ENCODE results near the gene PRR18. TPM values are rescaled to one million over a fixed set of nuclear protein-coding genes. Genes with fewer than 3 reads are reported as not detected.
"Not testable (repeated sequence)": the region's sequence is repeated elsewhere in the genome, so short reads cannot be mapped to it uniquely, and the experiment has no call there.

Gene PRR18
- total and polyA plus RNA-seq, 2 donors = 0.05 to 0.09 TPM

DNA sequence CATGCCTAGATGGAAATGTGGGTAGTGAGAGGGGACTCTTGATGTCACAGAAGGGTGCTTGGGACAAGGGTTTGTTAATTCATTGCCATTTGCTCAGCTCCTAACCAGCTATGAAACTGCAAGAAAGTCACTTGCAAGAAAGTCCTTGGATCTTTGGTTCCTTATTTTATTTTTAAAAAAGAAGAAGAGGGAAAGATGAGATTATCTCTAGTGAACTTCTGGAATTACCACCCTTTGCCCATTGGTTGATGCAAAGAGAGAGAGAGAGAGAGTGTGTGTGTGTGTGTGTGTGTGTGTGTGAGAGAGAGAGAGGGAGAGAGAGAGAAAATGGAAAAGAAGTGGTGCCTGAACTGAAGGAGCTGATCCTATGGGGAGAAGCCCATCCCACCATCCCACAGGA is 38.8 kb upstream of the PRR18 start:
- H3K27ac ChIP-seq (ENCODE audit: low read depth in 1 of 2, low read length in 1 of 2) = no peak overlapping the region
- DNase-seq (ENCODE audit: low read depth in 6 of 9, low spot score in 9 of 9) = no peak
- no peaks in the 10 kb centered on the region for H3K36me3 ChIP-seq (ENCODE audit: control insufficient read depth in 2 of 2, insufficient read depth in 2 of 2, low read length in 1 of 2)
- peaks cover 0 to 6% of the 10 kb centered on the region in 2 donors for H3K9me3 ChIP-seq (ENCODE audit: control insufficient read depth in 2 of 2, insufficient read depth in 1 of 2, low read length in 1 of 2)
- peaks cover 0 to 8% of the 10 kb centered on the region in 2 donors for H3K4me1 ChIP-seq (ENCODE audit: control insufficient read depth in 2 of 2, insufficient read depth in 2 of 2, low read length in 2 of 2)
- H3K4me3 ChIP-seq (ENCODE audit: low read length in 2 of 2) = no peak overlapping the region
- H3K27me3 ChIP-seq (ENCODE audit: control insufficient read depth in 2 of 2, insufficient read depth in 1 of 2, low read length in 1 of 2) = no peaks in the 10 kb centered on the region

- peaks cover under 1 to 10% of the 10 kb centered on the region in 2 donors for H3K4me1 ChIP-seq (ENCODE audit: control insufficient read depth in 2 of 2, insufficient read depth in 2 of 2, low read length in 2 of 2)
- 99% methylated on average over 3 of the region's 3 CpGs for WGBS
- no peaks in the 10 kb centered on the region for H3K36me3 ChIP-seq (ENCODE audit: control insufficient read depth in 2 of 2, insufficient read depth in 2 of 2, low read length in 1 of 2)
- peaks cover 0 to 7% of the 10 kb centered on the region in 2 donors for H3K9me3 ChIP-seq (ENCODE audit: control insufficient read depth in 2 of 2, insufficient read depth in 1 of 2, low read length in 1 of 2)
- no peak overlapping the region for H3K4me3 ChIP-seq (ENCODE audit: low read length in 2 of 2)
- DNase-seq (ENCODE audit: low read depth in 6 of 9, low spot score in 9 of 9) = no peak
- H3K27ac ChIP-seq (ENCODE audit: low read depth in 1 of 2, low read length in 1 of 2) = no peak overlapping the region
- H3K27me3 ChIP-seq (ENCODE audit: control insufficient read depth in 2 of 2, insufficient read depth in 1 of 2, low read length in 1 of 2) = no peaks in the 10 kb centered on the region
These were observed 38.3 kb upstream of the PRR18 start for GRCh38 chr6:166346449-166346848.

GRCh38 chr6:166345672-166346071 is 37.5 kb upstream of the PRR18 start:
- H3K4me1 ChIP-seq (ENCODE audit: control insufficient read depth in 2 of 2, insufficient read depth in 2 of 2, low read length in 2 of 2) = peaks cover 5 to 16% of the 10 kb centered on the region in 2 donors
- H3K9me3 ChIP-seq (ENCODE audit: control insufficient read depth in 2 of 2, insufficient read depth in 1 of 2, low read length in 1 of 2); DNase-seq (ENCODE audit: low read depth in 6 of 9, low spot score in 9 of 9); H3K36me3 ChIP-seq (ENCODE audit: control insufficient read depth in 2 of 2, insufficient read depth in 2 of 2, low read length in 1 of 2); H3K4me3 ChIP-seq (ENCODE audit: low read length in 2 of 2); H3K27ac ChIP-seq (ENCODE audit: low read depth in 1 of 2, low read length in 1 of 2); H3K27me3 ChIP-seq (ENCODE audit: control insufficient read depth in 2 of 2, insufficient read depth in 1 of 2, low read length in 1 of 2): not testable (repeated sequence)
- WGBS = 96% methylated on average over 9 of the region's 9 CpGs

GRCh38 chr6:166344921-166345320 is 36.7 kb upstream of the PRR18 start:
- WGBS = over 99% methylated on average over 2 of the region's 2 CpGs
- H3K9me3 ChIP-seq (ENCODE audit: control insufficient read depth in 2 of 2, insufficient read depth in 1 of 2, low read length in 1 of 2); DNase-seq (ENCODE audit: low read depth in 6 of 9, low spot score in 9 of 9): not testable (repeated sequence)

GRCh38 chr6:166344240-166344639 is 36.0 kb upstream of the PRR18 start:
- WGBS = 98% methylated on average over 8 of the region's 8 CpGs
- H3K4me1 ChIP-seq (ENCODE audit: control insufficient read depth in 2 of 2, insufficient read depth in 2 of 2, low read length in 2 of 2) = peaks cover 14 to 29% of the 10 kb centered on the region in 2 donors

More at GRCh38 chr6:166344921-166345320, 36.7 kb upstream of the PRR18 start:
- not testable (repeated sequence) for H3K36me3 ChIP-seq (ENCODE audit: control insufficient read depth in 2 of 2, insufficient read depth in 2 of 2, low read length in 1 of 2); H3K27ac ChIP-seq (ENCODE audit: low read depth in 1 of 2, low read length in 1 of 2); H3K27me3 ChIP-seq (ENCODE audit: control insufficient read depth in 2 of 2, insufficient read depth in 1 of 2, low read length in 1 of 2); H3K4me3 ChIP-seq (ENCODE audit: low read length in 2 of 2)
- peaks cover 10 to 22% of the 10 kb centered on the region in 2 donors for H3K4me1 ChIP-seq (ENCODE audit: control insufficient read depth in 2 of 2, insufficient read depth in 2 of 2, low read length in 2 of 2)

DNA sequence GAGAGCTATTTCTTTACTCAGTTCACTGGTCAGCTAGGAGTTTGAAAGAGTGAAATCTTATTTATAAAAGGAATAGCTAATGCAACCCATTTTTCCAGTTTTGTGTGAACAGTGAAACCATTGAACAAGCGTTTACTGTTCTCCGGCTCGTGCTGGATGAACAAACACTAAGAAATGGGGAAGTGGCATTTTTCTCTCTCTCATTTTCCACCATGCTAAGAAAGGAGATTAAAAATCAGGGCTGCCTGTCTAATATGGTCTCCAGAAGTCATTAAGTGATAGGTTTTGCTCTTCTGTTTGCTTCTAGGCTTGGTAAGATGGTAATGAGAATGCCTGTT is 34.9 kb upstream of the PRR18 start:
- Histone ChIP-seq H3K27me3 (ENCODE audit: control insufficient read depth in 2 of 2, insufficient read depth in 1 of 2, low read length in 1 of 2) (no peaks in the 10 kb centered on the region), H3K4me1 (ENCODE audit: control insufficient read depth in 2 of 2, insufficient read depth in 2 of 2, low read length in 2 of 2) (peaks cover 14 to 36% of the 10 kb centered on the region in 2 donors), H3K9me3 (ENCODE audit: control insufficient read depth in 2 of 2, insufficient read depth in 1 of 2, low read length in 1 of 2) (peaks cover 0 to 7% of the 10 kb centered on the region in 2 donors), H3K4me3 (ENCODE audit: low read length in 2 of 2) (peak overlapping the region; percentile 91 to 98), H3K36me3 (ENCODE audit: control insufficient read depth in 2 of 2, insufficient read depth in 2 of 2, low read length in 1 of 2) (peaks cover under 1 to 10% of the 10 kb centered on the region in 2 donors), H3K27ac (ENCODE audit: low read depth in 1 of 2, low read length in 1 of 2) (peak overlapping the region; percentile 90)
- no peak for DNase-seq (ENCODE audit: low read depth in 6 of 9, low spot score in 9 of 9)
- WGBS = 5% methylated on average over 3 of the region's 3 CpGs

More at GRCh38 chr6:166344240-166344639, 36.0 kb upstream of the PRR18 start:
- no peaks in the 10 kb centered on the region for H3K27me3 ChIP-seq (ENCODE audit: control insufficient read depth in 2 of 2, insufficient read depth in 1 of 2, low read length in 1 of 2)
- H3K4me3 ChIP-seq (ENCODE audit: low read length in 2 of 2) = no peak overlapping the region
- H3K27ac ChIP-seq (ENCODE audit: low read depth in 1 of 2, low read length in 1 of 2) = no peak overlapping the region
- H3K9me3 ChIP-seq (ENCODE audit: control insufficient read depth in 2 of 2, insufficient read depth in 1 of 2, low read length in 1 of 2) = peaks cover 0 to 7% of the 10 kb centered on the region in 2 donors
- peaks cover 0 to 6% of the 10 kb centered on the region in 2 donors for H3K36me3 ChIP-seq (ENCODE audit: control insufficient read depth in 2 of 2, insufficient read depth in 2 of 2, low read length in 1 of 2)
- no peak for DNase-seq (ENCODE audit: low read depth in 6 of 9, low spot score in 9 of 9)

GRCh38 chr6:166342349-166343149 is 34.4 kb upstream of the PRR18 start, which contains the start of gene SFT2D1:
TSS of gene SFT2D1 (minus strand) at chr6:166342545. CDS start at chr6:166342481, 64 bp downstream.
- H3K4me1 ChIP-seq (ENCODE audit: control insufficient read depth in 2 of 2, insufficient read depth in 2 of 2, low read length in 2 of 2) = peaks cover 14 to 36% of the 10 kb centered on the region in 2 donors

GRCh38 chr6:166341977-166342348 is 33.8 kb upstream of the PRR18 start:
- under 1% methylated on average over 16 of the region's 16 CpGs for WGBS

More at GRCh38 chr6:166342349-166343149, 34.4 kb upstream of the PRR18 start, which contains the start of gene SFT2D1:
- Histone ChIP-seq H3K4me3 (ENCODE audit: low read length in 2 of 2) (peak within 1 kb of the TSS; percentile 91 to 98), H3K27me3 (ENCODE audit: control insufficient read depth in 2 of 2, insufficient read depth in 1 of 2, low read length in 1 of 2) (no peaks in the 10 kb centered on the region), H3K36me3 (ENCODE audit: control insufficient read depth in 2 of 2, insufficient read depth in 2 of 2, low read length in 1 of 2) (peaks cover 6 to 16% of the 10 kb centered on the region in 2 donors), H3K9me3 (ENCODE audit: control insufficient read depth in 2 of 2, insufficient read depth in 1 of 2, low read length in 1 of 2) (peaks cover 0 to 7% of the 10 kb centered on the region in 2 donors), H3K27ac (ENCODE audit: low read depth in 1 of 2, low read length in 1 of 2) (peak within 1 kb of the TSS; percentile 90)
- under 1% methylated on average over 73 of the region's 73 CpGs for WGBS
- peak in 8 of 9 donors; percentile 59 to 79 (median 66) for DNase-seq (ENCODE audit: low read depth in 6 of 9, low spot score in 9 of 9)

DNA sequence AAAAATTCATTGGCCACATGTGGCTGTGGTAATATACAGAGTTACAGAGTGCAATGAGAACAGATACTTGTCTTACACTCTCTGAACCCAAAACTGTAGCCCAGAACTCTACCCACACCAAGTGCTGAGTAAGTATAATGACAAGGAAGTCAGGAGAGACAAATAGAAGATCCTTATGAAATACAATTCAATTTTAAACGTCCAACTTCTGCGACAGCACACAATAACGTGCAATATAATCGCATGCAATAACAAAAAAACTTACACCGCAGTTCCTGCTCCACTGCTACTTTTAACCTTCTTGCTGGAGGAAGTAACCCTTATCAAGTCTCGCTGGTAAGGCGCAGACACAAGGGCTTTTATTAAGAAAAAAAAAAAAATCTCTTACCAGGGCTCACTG is 33.3 kb upstream of the PRR18 start:
- Histone ChIP-seq H3K27me3 (ENCODE audit: control insufficient read depth in 2 of 2, insufficient read depth in 1 of 2, low read length in 1 of 2) (no peaks in the 10 kb centered on the region), H3K9me3 (ENCODE audit: control insufficient read depth in 2 of 2, insufficient read depth in 1 of 2, low read length in 1 of 2) (peaks cover 0 to 7% of the 10 kb centered on the region in 2 donors), H3K36me3 (ENCODE audit: control insufficient read depth in 2 of 2, insufficient read depth in 2 of 2, low read length in 1 of 2) (peaks cover 17 to 26% of the 10 kb centered on the region in 2 donors), H3K27ac (ENCODE audit: low read depth in 1 of 2, low read length in 1 of 2) (peak overlapping the region in 1 of 2 donors; percentile 90), H3K4me1 (ENCODE audit: control insufficient read depth in 2 of 2, insufficient read depth in 2 of 2, low read length in 2 of 2) (peaks cover 14 to 36% of the 10 kb centered on the region in 2 donors), H3K4me3 (ENCODE audit: low read length in 2 of 2) (peak overlapping the region; percentile 91 to 98)
- DNase-seq (ENCODE audit: low read depth in 6 of 9, low spot score in 9 of 9) = peak in 3 of 9 donors; percentile 15 to 65 (median 32)
- 3% methylated on average over 7 of the region's 7 CpGs for WGBS

More at GRCh38 chr6:166341977-166342348, 33.8 kb upstream of the PRR18 start:
- H3K4me1 ChIP-seq (ENCODE audit: control insufficient read depth in 2 of 2, insufficient read depth in 2 of 2, low read length in 2 of 2) = peaks cover 14 to 36% of the 10 kb centered on the region in 2 donors
- peaks cover 0 to 7% of the 10 kb centered on the region in 2 donors for H3K9me3 ChIP-seq (ENCODE audit: control insufficient read depth in 2 of 2, insufficient read depth in 1 of 2, low read length in 1 of 2)
- H3K4me3 ChIP-seq (ENCODE audit: low read length in 2 of 2) = peak overlapping the region; percentile 91 to 98
- peaks cover 12 to 22% of the 10 kb centered on the region in 2 donors for H3K36me3 ChIP-seq (ENCODE audit: control insufficient read depth in 2 of 2, insufficient read depth in 2 of 2, low read length in 1 of 2)
- peak in 3 of 9 donors; percentile 22 to 36 (median 23) for DNase-seq (ENCODE audit: low read depth in 6 of 9, low spot score in 9 of 9)
- peak overlapping the region; percentile 90 for H3K27ac ChIP-seq (ENCODE audit: low read depth in 1 of 2, low read length in 1 of 2)
- no peaks in the 10 kb centered on the region for H3K27me3 ChIP-seq (ENCODE audit: control insufficient read depth in 2 of 2, insufficient read depth in 1 of 2, low read length in 1 of 2)
